Smooth muscle cell (in vitro differentiated cells): ENCODE results near the gene OR1F1. TPM values are rescaled to one million over a fixed set of nuclear protein-coding genes. Genes with fewer than 3 reads are reported as not detected.
A peak's percentile ranks its signal among the peaks of the same experiment; 100 is the strongest.

ENCODE experiments used
- DNase-seq: peaks from one replicate; lab custom pipeline; 2025; ENCODE audit not compliant: unreplicated experiment; lab: John Stamatoyannopoulos, UW
- H2AFZ ChIP-seq: fragments of 200-600 bp; sonication (generic); 2 replicates; pipeline ENCODE4 v1.6.0; 2016; ENCODE audit warnings: antibody characterized with exemption, low read depth, mild to moderate bottlenecking
- H3F3A ChIP-seq: fragments of 200-600 bp; sonication (generic); 2 replicates; pipeline ENCODE4 v1.6.0; 2017; ENCODE audit warnings: antibody characterized with exemption, low read depth
- H3K27ac ChIP-seq: fragments of 200-600 bp; sonication (generic); 2 replicates; pipeline ENCODE4 v1.5.1; 2016; ENCODE audit warnings: low read depth, mild to moderate bottlenecking
- H3K27me3 ChIP-seq: fragments of 200-600 bp; sonication (generic); 2 replicates; pipeline ENCODE4 v1.6.1; 2016; ENCODE audit warnings: low read depth, mild to moderate bottlenecking
- H3K36me3 ChIP-seq: fragments of 200-600 bp; sonication (generic); 2 replicates; pipeline ENCODE4 v1.5.1; 2016; ENCODE audit warnings: low read depth
- H3K4me1 ChIP-seq: fragments of 200-600 bp; sonication (generic); 2 replicates; pipeline ENCODE4 v1.5.1; 2016; ENCODE audit warnings: low read depth
- H3K4me2 ChIP-seq: fragments of 200-600 bp; sonication (generic); 2 replicates; pipeline ENCODE4 v1.6.0; 2016; ENCODE audit warnings: mild to moderate bottlenecking
- H3K4me3 ChIP-seq: fragments of 200-600 bp; sonication (generic); 2 replicates; pipeline ENCODE4 v1.5.1; 2016; ENCODE audit warnings: mild to moderate bottlenecking
- H3K79me2 ChIP-seq: fragments of 200-600 bp; sonication (generic); 2 replicates; pipeline ENCODE4 v1.6.0; 2016; ENCODE audit warnings: low read depth, mild to moderate bottlenecking
- H3K9ac ChIP-seq: fragments of 200-600 bp; sonication (generic); 2 replicates; pipeline ENCODE4 v1.6.0; 2016; ENCODE audit warnings: low read depth
- H3K9me3 ChIP-seq: fragments of 200-600 bp; sonication (generic); replicated peaks from 2 replicates; pipeline ENCODE4 v1.5.1; 2016; ENCODE audit warnings: low read depth
- H4K20me1 ChIP-seq: fragments of 200-600 bp; sonication (generic); 2 replicates; pipeline ENCODE4 v1.6.0; 2016; ENCODE audit warnings: low read depth
- WGBS: methylation state at CpG from one replicate; pipeline ENCODE4 v1.1.7; 2016; ENCODE audit warnings: low lambda C conversion rate; 5-methylcytosine and 5-hydroxymethylcytosine counted together
- polyA plus RNA-seq: library from polyadenylated mRNA; unstranded; fragments of >200 nt; fragmentation: Nextera tagmentation; extraction: Ambion mirVana; gene quantifications from 2 replicates; pipeline ENCODE4 v1.2.1, GENCODE V29; 2016
- total RNA-seq: library from RNA; depleted of rRNA; stranded (reverse); fragments of >200 nt; gene quantifications from 2 replicates; pipeline ENCODE4 v1.2.3, GENCODE V29; 2014
- TF ChIP-seq, protein P1 (sequence below): fragments of 200-600 bp; sonication (generic); IDR thresholded peaks from 2 replicates; pipeline ENCODE4 v1.5.1; 2017; ENCODE audit warnings: borderline replicate concordance, mild to moderate bottlenecking, antibody characterized with exemption; ENCODE audit not compliant: insufficient read depth, poor library complexity, severe bottlenecking

OR1F1 gene
- total and polyA plus RNA-seq, 2 experiments from 2014 or later: not detected

DNA sequence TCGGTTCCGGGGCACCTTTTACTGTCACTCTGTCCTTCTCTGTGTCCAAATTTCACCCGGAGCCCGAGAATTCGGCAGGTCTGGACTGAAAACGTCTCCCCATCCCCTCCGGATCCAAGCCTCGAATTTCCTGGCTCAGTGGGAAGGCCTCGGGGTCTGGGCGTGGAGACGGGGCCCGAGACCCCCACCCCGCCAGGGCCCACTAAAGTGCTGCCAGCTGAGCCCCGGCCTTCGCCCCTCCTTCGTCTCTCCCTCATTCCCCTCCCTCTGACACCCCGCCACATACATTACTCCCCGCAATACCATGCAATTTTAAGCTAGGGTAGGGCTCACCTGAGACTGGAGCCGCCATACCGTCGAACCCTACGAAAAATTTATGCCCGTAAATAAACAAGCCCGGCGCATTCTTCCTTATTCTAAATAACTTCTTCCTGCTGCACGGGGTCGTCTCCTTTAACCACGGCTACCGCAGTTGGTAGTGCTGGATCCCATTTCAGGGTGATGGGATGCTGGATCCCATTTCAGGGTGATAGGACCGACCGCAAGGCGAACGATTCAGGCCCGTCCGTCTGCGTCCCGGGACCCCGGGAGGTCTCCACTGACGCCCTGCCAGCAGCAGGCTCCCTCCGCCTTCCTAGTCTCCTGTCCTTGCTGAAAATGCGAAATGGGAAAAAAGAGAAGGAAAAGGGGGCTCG, 4.4 kb upstream of the OR1F1 start:
- Histone ChIP-seq H3K36me3 (no peaks in the 10 kb centered on the region), H2AFZ (peak overlapping the region; percentile 85), H3F3A (no peaks in the 10 kb centered on the region), H3K4me2 (peak overlapping the region; percentile 95), H4K20me1 (no peaks in the 10 kb centered on the region), H3K27ac (no peak overlapping the region), H3K9ac (no peak overlapping the region), H3K9me3 (no peaks in the 10 kb centered on the region), H3K4me3 (peak overlapping the region; percentile 44), H3K79me2 (no peaks in the 10 kb centered on the region), H3K27me3 (peaks cover 53% of the 10 kb centered on the region), H3K4me1 (peaks cover 7% of the 10 kb centered on the region)
- WGBS: 5% methylated on average over 42 of the region's 42 CpGs
- TF ChIP-seq, protein P1, sequence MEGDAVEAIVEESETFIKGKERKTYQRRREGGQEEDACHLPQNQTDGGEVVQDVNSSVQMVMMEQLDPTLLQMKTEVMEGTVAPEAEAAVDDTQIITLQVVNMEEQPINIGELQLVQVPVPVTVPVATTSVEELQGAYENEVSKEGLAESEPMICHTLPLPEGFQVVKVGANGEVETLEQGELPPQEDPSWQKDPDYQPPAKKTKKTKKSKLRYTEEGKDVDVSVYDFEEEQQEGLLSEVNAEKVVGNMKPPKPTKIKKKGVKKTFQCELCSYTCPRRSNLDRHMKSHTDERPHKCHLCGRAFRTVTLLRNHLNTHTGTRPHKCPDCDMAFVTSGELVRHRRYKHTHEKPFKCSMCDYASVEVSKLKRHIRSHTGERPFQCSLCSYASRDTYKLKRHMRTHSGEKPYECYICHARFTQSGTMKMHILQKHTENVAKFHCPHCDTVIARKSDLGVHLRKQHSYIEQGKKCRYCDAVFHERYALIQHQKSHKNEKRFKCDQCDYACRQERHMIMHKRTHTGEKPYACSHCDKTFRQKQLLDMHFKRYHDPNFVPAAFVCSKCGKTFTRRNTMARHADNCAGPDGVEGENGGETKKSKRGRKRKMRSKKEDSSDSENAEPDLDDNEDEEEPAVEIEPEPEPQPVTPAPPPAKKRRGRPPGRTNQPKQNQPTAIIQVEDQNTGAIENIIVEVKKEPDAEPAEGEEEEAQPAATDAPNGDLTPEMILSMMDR: no peak
- no peak for DNase-seq

DNA sequence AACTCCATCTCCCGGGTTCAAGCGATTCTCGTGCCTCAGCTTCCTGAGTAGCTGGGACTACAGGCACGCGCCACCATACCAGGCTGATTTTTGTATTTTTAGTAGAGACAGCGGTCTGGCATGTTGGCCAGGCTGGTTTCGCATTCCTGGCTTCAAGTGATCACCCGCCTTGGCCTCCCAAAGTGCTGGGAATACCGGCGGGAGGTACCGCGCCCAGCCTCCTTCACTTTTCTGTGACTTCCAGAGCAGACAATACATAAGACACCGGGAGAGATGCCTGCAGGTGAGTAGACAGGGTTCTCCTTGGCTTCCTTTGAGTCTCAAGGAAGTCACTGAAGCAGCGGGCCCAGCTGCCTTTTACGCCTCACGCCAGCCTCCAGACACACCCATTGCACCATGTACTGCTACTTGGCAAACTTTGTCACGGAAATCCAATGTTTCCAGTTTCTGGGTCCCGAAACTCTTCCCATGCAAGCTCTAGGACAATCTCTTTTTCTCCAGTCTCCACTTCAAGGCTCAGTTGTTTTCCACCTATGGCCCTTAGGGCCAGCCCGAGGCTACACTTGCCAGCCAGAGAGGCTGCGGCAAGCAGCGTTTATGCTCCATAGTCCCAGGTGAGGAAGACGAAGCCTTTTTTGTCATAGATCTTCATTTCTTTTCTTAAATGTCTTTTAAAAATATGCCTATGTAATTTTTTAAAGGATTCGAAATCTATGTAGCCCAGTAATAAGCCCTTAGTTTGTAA, 886 bp upstream of the OR1F1 start:
- H3K9ac ChIP-seq: no peak overlapping the region
- H3K9me3 ChIP-seq: no peaks in the 10 kb centered on the region
- H3F3A ChIP-seq: peaks cover 5% of the 10 kb centered on the region
- H4K20me1 ChIP-seq: no peaks in the 10 kb centered on the region
- H3K4me1 ChIP-seq: peaks cover 12% of the 10 kb centered on the region
- H2AFZ ChIP-seq: no peak overlapping the region
- no peak overlapping the region for H3K27ac ChIP-seq
- WGBS: 87% methylated on average over 23 of the region's 23 CpGs
- DNase-seq: no peak
- no peak overlapping the region for H3K4me3 ChIP-seq
- H3K36me3 ChIP-seq: no peaks in the 10 kb centered on the region
- peak overlapping the region; percentile 66 for H3K4me2 ChIP-seq
- no peaks in the 10 kb centered on the region for H3K79me2 ChIP-seq
- TF ChIP-seq, protein P1: no peak
- H3K27me3 ChIP-seq: peaks cover 32% of the 10 kb centered on the region

DNA sequence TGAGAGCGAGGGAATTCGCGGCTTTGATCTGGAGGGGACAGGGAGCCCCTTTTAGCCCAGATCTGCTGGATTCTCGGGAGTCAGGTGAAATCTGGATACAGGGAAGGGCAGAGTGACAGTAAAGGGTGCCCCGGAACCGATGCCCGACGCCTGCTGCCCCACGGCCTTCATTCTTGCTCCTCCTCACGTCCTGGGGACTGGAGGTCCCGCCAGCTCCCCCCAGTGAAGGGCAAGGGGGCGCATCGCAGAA, 596 bp downstream of the OR1F1 start:
- DNase-seq: no peak
- H3K4me3 ChIP-seq: peak overlapping the region; percentile 77
- no peaks in the 10 kb centered on the region for H3K79me2 ChIP-seq
- under 1% methylated on average over 13 of the region's 13 CpGs for WGBS
- TF ChIP-seq, protein P1: no peak
- no peaks in the 10 kb centered on the region for H3K36me3 ChIP-seq
- peaks cover 5% of the 10 kb centered on the region for H3K4me1 ChIP-seq
- no peaks in the 10 kb centered on the region for H3K9me3 ChIP-seq
- peak overlapping the region; percentile 90 for H3K4me2 ChIP-seq
- H3K27ac ChIP-seq: no peak overlapping the region
- peak overlapping the region; percentile 34 for H3K9ac ChIP-seq
- H2AFZ ChIP-seq: peak overlapping the region; percentile 100
- H3F3A ChIP-seq: peaks cover 5% of the 10 kb centered on the region
- peaks cover 19% of the 10 kb centered on the region for H3K27me3 ChIP-seq
- no peaks in the 10 kb centered on the region for H4K20me1 ChIP-seq
